BLaER1 (cell line): ENCODE results near the gene SUMF1.

Experiments used
- H3K27ac ChIP-seq: shearing (Covaris generic); formaldehyde crosslinking; 2 replicates; pipeline ENCODE4 v1.8.1; 2022
- H3K27me3 ChIP-seq: shearing (Covaris generic); formaldehyde crosslinking; 2 replicates; pipeline ENCODE4 v1.8.1; 2022
- H3K36me3 ChIP-seq: shearing (Covaris generic); formaldehyde crosslinking; 2 replicates; pipeline ENCODE4 v1.8.1; 2022
- H3K4me1 ChIP-seq: shearing (Covaris generic); formaldehyde crosslinking; 2 replicates; pipeline ENCODE4 v1.8.1; 2022
- H3K4me2 ChIP-seq: shearing (Covaris generic); formaldehyde crosslinking; 2 replicates; pipeline ENCODE4 v1.8.1; 2022
- H3K4me3 ChIP-seq: shearing (Covaris generic); formaldehyde crosslinking; 2 replicates; pipeline ENCODE4 v1.8.1; 2022
- H3K9ac ChIP-seq: shearing (Covaris generic); formaldehyde crosslinking; 2 replicates; pipeline ENCODE4 v1.8.1; 2022
- H3K9me3 ChIP-seq: shearing (Covaris generic); formaldehyde crosslinking; 2 replicates; pipeline ENCODE4 v1.8.1; 2022
- H4K20me1 ChIP-seq: shearing (Covaris generic); formaldehyde crosslinking; 2 replicates; pipeline ENCODE4 v1.8.1; 2022
- Cebpa-rat ChIP-seq: shearing (Covaris generic); IDR thresholded peaks from 2 replicates; pipeline ENCODE4 v1.8.1; 2022

SUMF1 gene

DNA sequence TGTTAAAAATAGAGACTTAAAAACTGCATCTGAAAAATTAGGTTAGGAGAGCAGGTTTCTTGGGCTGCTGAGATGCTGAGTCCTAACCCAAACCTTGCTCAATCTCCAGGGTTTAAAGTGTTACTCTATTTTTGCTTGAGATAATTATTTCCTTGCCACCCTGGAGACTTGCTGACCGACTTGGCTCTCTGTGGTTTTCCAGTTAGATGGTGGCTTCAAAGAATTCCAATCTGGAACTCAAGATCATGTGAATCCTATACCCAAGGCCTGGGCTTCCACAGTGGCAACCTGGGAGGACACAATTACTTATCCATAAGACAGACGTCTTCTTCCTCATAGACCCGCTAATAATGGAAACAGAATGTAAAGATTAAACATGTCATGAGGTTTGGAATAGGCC lies 47.7 kb downstream of the SUMF1 start:
- Histone ChIP-seq H3K4me1 (no peaks in the 10 kb centered on the region), H3K36me3 (0 out of 2 replicates have a peak, but pooled peaks cover 19% of the 10 kb centered on the region), H3K27me3 (no peaks in the 10 kb centered on the region), H3K4me3 (no peak overlapping the region), H4K20me1 (no peaks in the 10 kb centered on the region), H3K27ac (no peak overlapping the region), H3K9ac (no peak overlapping the region), H3K9me3 (no peaks in the 10 kb centered on the region), H3K4me2 (no peak overlapping the region)
- TF ChIP-seq Cebpa-rat = no peak

DNA sequence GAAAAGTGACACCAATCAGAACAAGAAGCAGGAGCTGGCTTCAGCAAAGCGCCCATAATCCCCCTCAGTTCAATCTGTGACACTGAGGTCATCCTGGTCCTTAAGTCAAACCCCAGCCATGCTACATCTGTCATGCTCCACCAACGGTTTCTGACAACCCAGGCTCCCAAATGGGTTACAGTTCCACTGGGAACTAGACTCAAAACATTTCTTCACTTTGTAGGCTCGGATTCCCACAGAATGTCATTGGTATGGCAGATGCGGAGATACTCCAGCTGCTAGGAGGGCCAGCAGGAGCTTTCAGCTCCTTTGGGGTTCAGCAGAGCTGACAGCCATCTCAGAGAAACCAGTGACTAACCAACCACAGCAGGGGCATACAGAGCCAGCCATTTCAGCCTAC lies 48.9 kb downstream of the SUMF1 start:
- Histone ChIP-seq H3K27ac (no peak overlapping the region), H3K9ac (no peak overlapping the region), H3K27me3 (no peaks in the 10 kb centered on the region), H3K4me3 (no peak overlapping the region), H3K9me3 (no peaks in the 10 kb centered on the region), H4K20me1 (no peaks in the 10 kb centered on the region), H3K4me2 (no peak overlapping the region), H3K36me3 (0 out of 2 replicates have a peak, but pooled peaks cover 19% of the 10 kb centered on the region), H3K4me1 (no peaks in the 10 kb centered on the region)
- no peak for TF ChIP-seq Cebpa-rat

DNA sequence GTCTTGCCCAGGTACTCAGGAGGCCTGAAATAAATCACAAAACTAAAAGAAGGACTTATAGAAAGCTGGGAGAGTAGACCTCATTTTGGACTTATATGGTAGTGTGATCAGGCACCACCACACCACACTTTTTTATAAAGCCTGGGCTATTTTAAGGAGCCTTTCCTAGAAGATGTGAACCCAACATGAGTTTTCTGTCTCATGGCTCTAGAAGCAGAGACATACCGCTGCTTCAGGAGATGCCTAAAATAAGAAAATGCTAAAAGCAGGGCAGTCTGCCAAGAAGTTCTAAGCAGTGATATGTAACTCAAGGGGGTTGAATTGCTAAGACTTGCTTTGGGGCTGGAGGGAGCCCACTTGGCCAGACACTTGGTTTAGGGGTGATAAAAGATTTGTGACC lies 49.6 kb downstream of the SUMF1 start:
- Histone ChIP-seq H3K4me2 (no peak overlapping the region), H3K4me1 (no peaks in the 10 kb centered on the region), H4K20me1 (no peaks in the 10 kb centered on the region), H3K4me3 (no peak overlapping the region), H3K27ac (no peak overlapping the region), H3K36me3 (0 out of 2 replicates have a peak, but pooled peaks cover 19% of the 10 kb centered on the region), H3K9me3 (no peaks in the 10 kb centered on the region), H3K9ac (no peak overlapping the region), H3K27me3 (no peaks in the 10 kb centered on the region)
- TF ChIP-seq Cebpa-rat = no peak

DNA sequence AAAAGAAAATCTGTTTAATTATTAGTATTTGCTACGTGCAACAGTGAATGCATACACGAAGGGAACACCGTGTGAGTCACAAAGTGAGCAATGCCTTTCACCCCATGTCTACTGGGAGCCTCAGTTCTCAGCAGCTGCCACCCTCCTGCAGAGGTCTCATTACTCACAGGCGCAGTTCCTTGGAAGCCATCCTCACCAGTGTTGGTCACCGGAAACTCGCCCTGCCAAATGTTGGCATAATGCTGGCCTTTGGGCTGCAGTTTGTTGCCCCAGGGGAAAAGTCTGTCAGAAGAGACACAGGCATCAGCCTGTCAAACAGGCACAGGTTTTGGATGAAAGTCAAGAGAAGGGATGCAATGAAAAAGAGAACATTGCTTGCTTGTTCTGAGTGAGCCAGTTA lies 50.1 kb downstream of the SUMF1 start:
- TF ChIP-seq Cebpa-rat = no peak
- Histone ChIP-seq H3K27ac (no peak overlapping the region), H4K20me1 (no peaks in the 10 kb centered on the region), H3K4me1 (no peaks in the 10 kb centered on the region), H3K4me2 (no peak overlapping the region), H3K9ac (no peak overlapping the region), H3K27me3 (no peaks in the 10 kb centered on the region), H3K4me3 (no peak overlapping the region), H3K36me3 (0 out of 2 replicates have a peak, but pooled peaks cover 19% of the 10 kb centered on the region), H3K9me3 (no peaks in the 10 kb centered on the region)

DNA sequence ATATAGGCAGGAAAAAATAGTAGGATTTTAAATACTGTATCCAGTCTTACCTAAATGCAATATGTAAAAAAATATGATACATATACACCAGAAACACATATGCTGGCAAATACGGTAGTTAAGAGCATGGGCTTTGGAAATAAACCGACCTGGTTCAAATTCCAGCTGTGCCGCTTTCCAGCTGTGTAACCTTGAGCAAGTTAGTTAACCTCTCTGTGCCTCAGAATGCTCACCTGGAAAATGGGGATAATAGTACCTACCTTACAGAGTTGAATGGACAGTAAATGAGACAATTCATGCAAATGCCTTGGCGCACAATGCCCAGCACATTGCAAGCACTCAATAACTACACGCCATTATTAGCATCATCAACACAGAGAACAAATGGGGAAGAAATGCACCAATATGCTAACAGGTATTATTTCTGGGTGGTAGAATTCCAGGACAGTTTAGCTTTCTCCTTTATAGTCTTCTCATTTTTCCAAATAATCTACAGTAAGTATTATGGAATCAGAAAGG lies 50.6 kb downstream of the SUMF1 start:
- H3K9ac ChIP-seq = no peak overlapping the region
- H4K20me1 ChIP-seq = no peaks in the 10 kb centered on the region
- H3K27ac ChIP-seq = no peak overlapping the region
- no peak overlapping the region for H3K4me3 ChIP-seq
- H3K36me3 ChIP-seq = 0 out of 2 replicates have a peak, but pooled peaks cover 19% of the 10 kb centered on the region
- H3K4me1 ChIP-seq = no peaks in the 10 kb centered on the region
- TF ChIP-seq Cebpa-rat = no peak
- H3K9me3 ChIP-seq = no peaks in the 10 kb centered on the region
- H3K27me3 ChIP-seq = no peaks in the 10 kb centered on the region
- no peak overlapping the region for H3K4me2 ChIP-seq

DNA sequence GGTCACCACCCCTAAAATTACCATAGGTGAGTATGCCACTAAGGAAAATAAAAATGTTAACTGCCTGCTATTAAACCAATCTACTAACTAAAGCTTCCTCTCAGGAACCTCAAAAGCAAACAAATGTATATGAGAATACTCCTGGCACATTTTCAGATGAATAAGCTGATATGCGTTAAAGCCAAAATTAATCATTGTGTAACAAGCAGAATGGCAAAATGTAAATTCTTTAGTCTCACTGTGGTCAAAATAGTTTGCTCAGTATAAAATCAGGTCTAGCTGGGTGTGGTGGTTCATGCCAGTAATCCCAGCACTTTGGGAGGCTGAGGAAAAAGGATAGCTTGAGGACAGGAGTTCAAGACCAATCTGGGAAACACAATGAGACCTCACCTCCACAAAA lies 53.6 kb downstream of the SUMF1 start:
- no peaks in the 10 kb centered on the region for H4K20me1 ChIP-seq
- H3K4me3 ChIP-seq = no peak overlapping the region
- TF ChIP-seq Cebpa-rat = no peak
- H3K36me3 ChIP-seq = peaks cover 22% of the 10 kb centered on the region; the same call in 1 of the 2 replicates
- H3K9me3 ChIP-seq = no peaks in the 10 kb centered on the region
- no peak overlapping the region for H3K4me2 ChIP-seq
- no peak overlapping the region for H3K9ac ChIP-seq
- no peaks in the 10 kb centered on the region for H3K4me1 ChIP-seq
- no peak overlapping the region for H3K27ac ChIP-seq
- H3K27me3 ChIP-seq = no peaks in the 10 kb centered on the region

DNA sequence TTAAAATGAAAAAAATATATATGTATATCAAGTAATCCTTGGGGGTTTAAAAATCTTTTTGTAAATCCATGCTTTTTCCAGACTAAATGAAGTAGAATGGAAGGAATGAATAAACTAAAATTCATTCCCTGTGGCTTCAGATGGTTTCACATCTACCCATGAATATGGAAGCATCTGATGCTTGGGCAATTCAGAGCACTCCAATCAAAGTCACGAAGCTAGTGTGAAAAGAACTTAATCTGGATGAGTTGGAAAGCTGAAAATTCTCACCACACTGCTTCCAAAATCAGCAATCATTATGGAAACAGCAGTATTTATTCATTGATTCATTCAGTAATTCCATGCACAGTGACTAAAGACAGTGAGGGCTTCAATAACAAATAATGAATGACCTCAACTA lies 55.2 kb downstream of the SUMF1 start:
- H3K9ac ChIP-seq = no peak overlapping the region
- H4K20me1 ChIP-seq = no peaks in the 10 kb centered on the region
- H3K36me3 ChIP-seq = peaks cover 8% of the 10 kb centered on the region; the same call in 1 of the 2 replicates
- no peaks in the 10 kb centered on the region for H3K9me3 ChIP-seq
- H3K4me3 ChIP-seq = no peak overlapping the region
- H3K27me3 ChIP-seq = no peaks in the 10 kb centered on the region
- no peak for TF ChIP-seq Cebpa-rat
- H3K4me1 ChIP-seq = no peaks in the 10 kb centered on the region
- no peak overlapping the region for H3K4me2 ChIP-seq
- no peak overlapping the region for H3K27ac ChIP-seq

DNA sequence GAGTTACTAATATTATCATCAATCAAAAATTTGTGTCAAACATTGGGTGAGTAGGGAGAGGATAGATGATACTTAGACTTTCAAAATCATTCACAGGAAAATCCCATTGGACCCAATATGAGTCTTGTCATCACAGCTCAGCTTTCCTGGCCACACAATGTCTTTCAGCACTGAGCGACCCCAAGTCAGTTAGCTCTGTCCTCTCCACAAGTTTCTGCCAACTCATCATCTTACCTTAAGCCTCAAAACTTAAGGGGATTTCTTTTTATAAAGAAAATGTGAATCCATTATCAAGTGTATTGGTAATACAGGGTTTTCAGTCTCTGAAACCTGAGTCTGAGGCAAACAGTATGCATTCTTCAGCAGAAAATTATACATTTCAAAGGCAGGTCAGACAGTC lies 55.8 kb downstream of the SUMF1 start:
- H3K9ac ChIP-seq = no peak overlapping the region
- no peak for TF ChIP-seq Cebpa-rat

DNA sequence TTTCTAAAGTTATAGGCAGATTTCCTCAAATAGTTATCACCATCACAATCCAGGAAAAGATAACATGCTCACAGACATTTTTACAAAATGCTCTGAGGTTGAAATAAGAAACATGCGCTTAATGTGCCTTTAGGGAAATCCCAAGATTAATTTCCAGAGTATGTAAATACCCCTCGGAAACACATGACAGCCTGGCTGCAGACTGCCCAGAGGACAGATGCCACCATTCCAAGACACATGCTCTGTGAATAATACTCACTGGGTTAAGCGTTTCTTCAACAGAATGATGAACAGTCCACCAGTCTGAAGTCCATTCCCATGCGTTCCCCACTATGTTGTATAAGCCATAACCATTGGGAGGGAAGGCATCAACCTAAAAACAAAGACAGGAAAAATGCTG lies 56.5 kb downstream of the SUMF1 start:
- Histone ChIP-seq H3K4me1 (no peaks in the 10 kb centered on the region), H3K36me3 (peaks cover 8% of the 10 kb centered on the region; the same call in 1 of the 2 replicates), H3K27me3 (no peaks in the 10 kb centered on the region), H3K4me2 (no peak overlapping the region), H3K4me3 (no peak overlapping the region), H3K27ac (no peak overlapping the region), H4K20me1 (no peaks in the 10 kb centered on the region), H3K9me3 (no peaks in the 10 kb centered on the region), H3K9ac (no peak overlapping the region)
- TF ChIP-seq Cebpa-rat = no peak

More for the DNA sequence above, 55.8 kb downstream of the SUMF1 start:
- no peak overlapping the region for H3K4me2 ChIP-seq
- H3K36me3 ChIP-seq = peaks cover 8% of the 10 kb centered on the region; the same call in 1 of the 2 replicates
- no peaks in the 10 kb centered on the region for H3K27me3 ChIP-seq
- no peaks in the 10 kb centered on the region for H3K9me3 ChIP-seq
- no peaks in the 10 kb centered on the region for H3K4me1 ChIP-seq
- no peaks in the 10 kb centered on the region for H4K20me1 ChIP-seq
- no peak overlapping the region for H3K4me3 ChIP-seq
- no peak overlapping the region for H3K27ac ChIP-seq

DNA sequence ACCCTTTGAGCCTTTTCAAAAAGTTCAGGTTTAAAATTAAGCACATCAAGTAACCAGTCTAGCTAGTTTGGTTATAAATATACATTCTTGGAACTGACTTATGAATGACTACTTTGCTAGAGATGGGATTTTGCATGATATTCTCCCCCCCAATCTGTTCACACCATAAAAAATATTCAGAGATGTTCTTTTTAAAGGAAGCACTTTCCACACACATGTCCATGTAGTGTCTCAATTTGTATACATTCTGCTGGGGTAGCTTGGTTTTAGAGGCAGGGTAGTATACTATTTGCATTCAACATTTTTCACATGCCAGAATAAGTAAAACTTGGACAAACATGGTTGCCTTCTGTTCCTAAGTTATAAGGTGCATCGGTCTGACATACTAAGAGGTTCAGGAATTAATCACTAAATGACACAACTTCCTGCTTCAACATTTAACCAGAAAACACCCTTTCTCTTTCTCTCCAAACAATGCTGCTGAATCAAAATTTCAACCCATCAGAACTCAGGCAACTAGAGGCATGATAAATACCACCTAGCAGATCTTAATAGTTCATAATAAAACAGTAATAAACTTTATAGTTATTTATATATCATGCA lies 57.0 kb downstream of the SUMF1 start:
- Histone ChIP-seq H3K27me3 (no peaks in the 10 kb centered on the region), H3K9me3 (no peaks in the 10 kb centered on the region), H3K4me1 (no peaks in the 10 kb centered on the region), H3K27ac (no peak overlapping the region), H3K9ac (no peak overlapping the region), H3K36me3 (peaks cover 11% of the 10 kb centered on the region; the same call in 1 of the 2 replicates), H3K4me2 (no peak overlapping the region), H3K4me3 (no peak overlapping the region), H4K20me1 (no peaks in the 10 kb centered on the region)
- TF ChIP-seq Cebpa-rat = no peak
